ENCODE measurements around the gene BCAS3. TPM values are rescaled to one million over a fixed set of nuclear protein-coding genes. Genes with fewer than 3 reads are reported as not detected.

Gene BCAS3
- total RNA-seq, 2 experiments from 2014 or later, result 13.4 to 14.5 TPM

DNA sequence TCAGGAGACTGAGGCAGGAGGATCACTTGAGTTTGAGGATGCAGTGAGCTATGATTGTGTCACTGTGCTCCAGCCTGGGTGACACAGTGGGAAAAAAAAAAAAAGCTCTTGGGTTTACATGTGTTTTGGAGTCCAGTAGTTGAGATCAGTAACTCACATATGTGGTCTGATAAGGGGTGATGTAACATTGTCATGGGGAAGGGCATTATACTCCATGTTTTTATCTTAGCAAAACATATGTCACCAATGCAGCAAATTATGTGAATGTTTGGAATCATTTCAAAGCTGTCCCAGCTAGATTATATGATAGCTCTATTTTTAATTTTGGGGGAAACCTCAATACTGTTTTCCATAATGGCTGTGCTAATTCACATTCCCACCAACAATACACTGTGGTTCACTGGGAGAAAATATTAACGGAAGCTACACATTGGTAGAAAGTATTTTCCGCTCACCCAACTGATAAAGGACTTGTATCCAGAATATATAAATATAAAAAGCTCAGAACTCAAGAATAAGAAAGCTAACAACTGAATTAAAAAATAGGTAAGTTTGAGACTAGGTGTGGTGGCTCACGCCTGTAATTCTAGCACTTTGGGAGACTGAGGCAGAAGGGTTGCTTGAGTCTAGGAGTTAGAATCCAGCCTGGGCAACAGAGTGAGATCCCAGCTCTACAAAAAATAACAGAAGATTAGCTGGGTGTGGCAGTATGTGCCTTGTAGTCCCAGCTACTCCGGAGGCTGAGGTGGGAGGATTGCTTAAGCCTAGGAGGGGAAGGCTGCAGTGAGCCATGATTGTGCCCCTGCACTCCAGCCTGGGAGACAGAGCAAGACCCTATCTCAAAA, 497.9 kb downstream of the BCAS3 start:
- intact Hi-C loops (cut with micrococcal nuclease; ENCODE audit: unreplicated experiment), result no loop called here
- Histone ChIP-seq H4K20me1 (ENCODE audit: insufficient read depth, low read length) (no peaks in the 10 kb centered on the region), H3K9me2 (ENCODE audit: insufficient read depth, low read length) (no peaks in the 10 kb centered on the region), H3K27ac (ENCODE audit: low read depth, low read length, poor library complexity, severe bottlenecking) (no peak overlapping the region), H3K36me3 (ENCODE audit: insufficient read depth, low read length) (no peaks in the 10 kb centered on the region), H3K9me3 (ENCODE audit: low read length) (no peaks in the 10 kb centered on the region), H3K4me1 (ENCODE audit: insufficient read depth, low read length, poor library complexity, severe bottlenecking) (no peaks in the 10 kb centered on the region), H3K79me2 (ENCODE audit: insufficient read depth, low read depth, low read length) (no peaks in the 10 kb centered on the region), H3K4me3 (ENCODE audit: low read depth, low read length, poor library complexity, severe bottlenecking) (no peak overlapping the region), H2AFZ (ENCODE audit: low read length) (no peak overlapping the region), H3K4me2 (ENCODE audit: low read length) (no peak overlapping the region)
- no TSS peak for BruUV-seq (replicated peaks)
- DNase-seq (ENCODE audit: low spot score), result no peak
- TF ChIP-seq EZH2phosphoT487 (IDR thresholded peaks at IDR 0.05; ENCODE audit: borderline replicate concordance, low read depth, low read length) (no peak), CTCF (conservative IDR thresholded peaks at IDR 0.05; ENCODE audit: low read length) (no peak)
- ChIA-PET POLR2A (interaction anchor here (0.5 to 0.7 kb wide), 6 partner anchors 67 to 573 kb away, joined by 3 to 9 read pairs (median 3); no protein-coding TSS in a partner anchor), CTCF (ENCODE audit: unreplicated experiment) (no interaction called here)

GRCh38 chr17:61177351-61177750, 499.7 kb downstream of the BCAS3 start:
- intact Hi-C loops (cut with micrococcal nuclease; ENCODE audit: unreplicated experiment), result no loop called here
- Histone ChIP-seq H3K9me2 (ENCODE audit: insufficient read depth, low read length) (no peaks in the 10 kb centered on the region), H3K4me2 (ENCODE audit: low read length) (no peak overlapping the region), H4K20me1 (ENCODE audit: insufficient read depth, low read length) (no peaks in the 10 kb centered on the region), H3K27ac (ENCODE audit: low read depth, low read length, poor library complexity, severe bottlenecking) (no peak overlapping the region), H2AFZ (ENCODE audit: low read length) (no peak overlapping the region), H3K79me2 (ENCODE audit: insufficient read depth, low read depth, low read length) (no peaks in the 10 kb centered on the region), H3K4me3 (ENCODE audit: low read depth, low read length, poor library complexity, severe bottlenecking) (no peak overlapping the region), H3K9me3 (ENCODE audit: low read length) (no peaks in the 10 kb centered on the region), H3K4me1 (ENCODE audit: insufficient read depth, low read length, poor library complexity, severe bottlenecking) (no peaks in the 10 kb centered on the region), H3K36me3 (ENCODE audit: insufficient read depth, low read length) (no peaks in the 10 kb centered on the region)
- DNase-seq (ENCODE audit: low spot score), result no peak
- ChIA-PET POLR2A (no interaction called here), CTCF (ENCODE audit: unreplicated experiment) (no interaction called here)
- no TSS peak for BruUV-seq (replicated peaks)
- TF ChIP-seq CTCF (conservative IDR thresholded peaks at IDR 0.05; ENCODE audit: low read length) (no peak), EZH2phosphoT487 (IDR thresholded peaks at IDR 0.05; ENCODE audit: borderline replicate concordance, low read depth, low read length) (no peak)

- H3K4me1 ChIP-seq (ENCODE audit: insufficient read depth, low read length, poor library complexity, severe bottlenecking), result no peaks in the 10 kb centered on the region
- H3K4me3 ChIP-seq (ENCODE audit: low read depth, low read length, poor library complexity, severe bottlenecking), result no peak overlapping the region
- no peaks in the 10 kb centered on the region for H3K79me2 ChIP-seq (ENCODE audit: insufficient read depth, low read depth, low read length)
- BruUV-seq (replicated peaks), result no TSS peak
- no peaks in the 10 kb centered on the region for H3K9me2 ChIP-seq (ENCODE audit: insufficient read depth, low read length)
- intact Hi-C loops (cut with micrococcal nuclease; ENCODE audit: unreplicated experiment), result no loop called here
- no peak overlapping the region for H3K4me2 ChIP-seq (ENCODE audit: low read length)
- H4K20me1 ChIP-seq (ENCODE audit: insufficient read depth, low read length), result no peaks in the 10 kb centered on the region
- CTCF ChIA-PET (ENCODE audit: unreplicated experiment), result no interaction called here
- no peak for DNase-seq (ENCODE audit: low spot score)
- H3K36me3 ChIP-seq (ENCODE audit: insufficient read depth, low read length), result no peaks in the 10 kb centered on the region
- H3K27ac ChIP-seq (ENCODE audit: low read depth, low read length, poor library complexity, severe bottlenecking), result no peak overlapping the region
- TF ChIP-seq EZH2phosphoT487 (IDR thresholded peaks at IDR 0.05; ENCODE audit: borderline replicate concordance, low read depth, low read length), result no peak
- no peak for TF ChIP-seq CTCF (conservative IDR thresholded peaks at IDR 0.05; ENCODE audit: low read length)
- H2AFZ ChIP-seq (ENCODE audit: low read length), result no peak overlapping the region
- POLR2A ChIA-PET, result interaction anchor here (1.1 kb wide), 1 partner anchor 12 kb away, joined by 4 read pairs; no protein-coding TSS in a partner anchor
- no peaks in the 10 kb centered on the region for H3K9me3 ChIP-seq (ENCODE audit: low read length)
Measured at GRCh38 chr17:61178284-61178683, 500.6 kb downstream of the BCAS3 start.
